ENCODE data around the gene BMP5. TPM values are rescaled to one million over a fixed set of nuclear protein-coding genes. Genes with fewer than 3 reads are reported as not detected.

The BMP5 gene
- total RNA-seq, 4 donors from 2014 or later: 1.8 to 3.9 (median 1.9) TPM

DNA sequence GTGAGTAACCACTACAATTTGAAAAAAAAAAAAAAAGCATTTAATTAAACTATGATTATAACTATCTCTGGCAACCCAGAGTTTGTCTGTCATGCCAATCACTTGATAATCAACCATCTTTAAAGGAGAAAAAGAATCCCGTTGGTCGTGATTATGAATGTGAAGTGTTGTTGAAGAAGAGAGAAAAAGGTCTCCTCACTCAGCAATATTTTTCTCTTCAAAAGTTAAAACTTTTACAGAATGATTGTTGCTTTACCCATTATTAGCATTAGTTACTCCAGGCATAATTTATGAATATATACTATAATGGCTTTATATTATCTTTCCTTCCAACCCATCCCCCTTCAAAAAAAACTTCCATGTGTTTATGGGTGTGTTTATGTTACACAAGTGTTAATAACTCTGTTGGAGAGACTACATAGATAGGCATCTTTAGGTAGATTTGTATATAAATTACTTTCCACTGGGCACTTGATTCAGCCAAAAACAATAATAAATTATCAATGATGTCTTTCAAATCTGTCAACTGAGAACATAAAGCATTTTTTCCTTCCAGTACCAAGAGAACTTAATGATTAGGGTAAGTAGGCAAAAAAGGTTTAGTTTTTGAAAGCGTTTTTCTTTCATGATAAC lies 5.1 kb downstream of the BMP5 start:
- in situ Hi-C loops (cut with MboI; ENCODE audit: low sequenced_read_pairs in 4 of 4): no loop called here
- DNase-seq: no peak
- Histone ChIP-seq H3K4me3 (peak overlapping the region in 2 of 4 donors; percentile 27 to 45), H3K27ac (peak overlapping the region; percentile 52 to 72 (median 60)), H3K36me3 (no peaks in the 10 kb centered on the region), H3K4me1 (no peaks in the 10 kb centered on the region), H3K27me3 (no peaks in the 10 kb centered on the region), H3K9me3 (no peaks in the 10 kb centered on the region)
- TF ChIP-seq, protein P1, sequence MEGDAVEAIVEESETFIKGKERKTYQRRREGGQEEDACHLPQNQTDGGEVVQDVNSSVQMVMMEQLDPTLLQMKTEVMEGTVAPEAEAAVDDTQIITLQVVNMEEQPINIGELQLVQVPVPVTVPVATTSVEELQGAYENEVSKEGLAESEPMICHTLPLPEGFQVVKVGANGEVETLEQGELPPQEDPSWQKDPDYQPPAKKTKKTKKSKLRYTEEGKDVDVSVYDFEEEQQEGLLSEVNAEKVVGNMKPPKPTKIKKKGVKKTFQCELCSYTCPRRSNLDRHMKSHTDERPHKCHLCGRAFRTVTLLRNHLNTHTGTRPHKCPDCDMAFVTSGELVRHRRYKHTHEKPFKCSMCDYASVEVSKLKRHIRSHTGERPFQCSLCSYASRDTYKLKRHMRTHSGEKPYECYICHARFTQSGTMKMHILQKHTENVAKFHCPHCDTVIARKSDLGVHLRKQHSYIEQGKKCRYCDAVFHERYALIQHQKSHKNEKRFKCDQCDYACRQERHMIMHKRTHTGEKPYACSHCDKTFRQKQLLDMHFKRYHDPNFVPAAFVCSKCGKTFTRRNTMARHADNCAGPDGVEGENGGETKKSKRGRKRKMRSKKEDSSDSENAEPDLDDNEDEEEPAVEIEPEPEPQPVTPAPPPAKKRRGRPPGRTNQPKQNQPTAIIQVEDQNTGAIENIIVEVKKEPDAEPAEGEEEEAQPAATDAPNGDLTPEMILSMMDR (IDR thresholded peaks at IDR 0.05 in 4 of 5, conservative IDR thresholded peaks at IDR 0.05 in 1 of 5): no peak
- TF ChIP-seq POLR2A (IDR thresholded peaks at IDR 0.05): no peak
- intact Hi-C loops (cut with DNase I; ENCODE audit: low total_unique reads): no loop called here
- no peak for ATAC-seq

DNA sequence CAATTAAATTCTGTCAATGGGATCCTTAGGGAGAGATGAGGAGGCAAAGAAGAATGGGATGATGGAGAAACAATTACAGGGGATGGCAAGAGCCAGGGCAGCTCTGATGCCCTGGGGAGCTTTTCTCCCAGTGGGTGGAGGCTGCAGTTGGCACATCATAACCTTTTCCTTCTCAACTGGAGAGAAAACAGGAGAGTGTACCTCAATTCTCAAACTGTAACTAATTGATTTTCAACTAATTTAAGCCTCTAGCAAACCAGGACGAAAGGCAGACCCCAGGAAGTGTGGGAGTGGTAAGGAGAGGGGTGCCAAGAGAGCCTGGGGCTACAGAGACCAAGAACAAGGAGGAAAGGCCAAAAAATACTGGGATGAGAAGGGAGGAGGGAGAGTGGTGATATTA lies 5.7 kb downstream of the BMP5 start:
- DNase-seq: no peak
- in situ Hi-C loops (cut with MboI; ENCODE audit: low sequenced_read_pairs in 4 of 4) (no loop called here), intact Hi-C loops (cut with DNase I; ENCODE audit: low total_unique reads) (no loop called here)
- peak overlapping the region in 2 of 4 donors; percentile 15 to 45 for H3K4me3 ChIP-seq
- peak overlapping the region; percentile 52 to 72 (median 60) for H3K27ac ChIP-seq
- H3K9me3 ChIP-seq: no peaks in the 10 kb centered on the region
- H3K4me1 ChIP-seq: no peaks in the 10 kb centered on the region
- TF ChIP-seq, protein P1 (IDR thresholded peaks at IDR 0.05 in 4 of 5, conservative IDR thresholded peaks at IDR 0.05 in 1 of 5): no peak
- TF ChIP-seq POLR2A (IDR thresholded peaks at IDR 0.05): no peak
- ATAC-seq: no peak
- no peaks in the 10 kb centered on the region for H3K36me3 ChIP-seq
- no peaks in the 10 kb centered on the region for H3K27me3 ChIP-seq

DNA sequence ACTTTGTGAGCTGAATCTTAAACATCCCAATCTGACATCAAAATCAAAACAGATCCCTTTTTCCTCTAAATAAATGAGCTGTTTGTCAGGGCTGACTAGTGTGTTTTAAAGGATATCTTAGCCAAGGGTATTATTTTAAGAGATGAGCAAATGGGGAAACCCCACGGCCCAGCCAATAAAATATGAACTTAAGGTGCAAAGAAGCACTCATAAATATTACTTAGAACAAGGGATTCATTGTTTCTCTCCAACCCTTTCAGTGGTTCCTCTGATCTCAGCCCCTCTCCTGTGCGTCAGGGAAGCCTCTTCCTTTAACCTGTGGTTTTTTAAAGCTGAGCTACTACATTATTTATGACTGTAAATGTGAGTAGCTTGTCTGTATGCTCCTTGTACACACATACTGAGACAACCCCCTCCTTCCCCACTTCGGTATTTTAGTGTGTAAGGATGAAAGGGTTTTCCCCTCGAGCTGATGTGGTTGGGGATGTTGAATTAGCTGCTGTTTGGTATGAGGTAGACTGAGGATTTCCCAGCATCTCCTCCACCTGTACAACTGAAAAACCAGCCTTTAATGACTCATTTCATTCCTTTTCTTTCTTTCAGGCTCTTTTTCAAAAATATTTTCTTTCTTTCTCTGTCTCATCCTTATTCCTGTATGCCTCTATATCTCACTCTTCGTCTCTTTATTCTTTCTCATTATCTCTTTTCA lies 6.5 kb downstream of the BMP5 start:
- Histone ChIP-seq H3K4me3 (peak overlapping the region in 1 of 4 donors; percentile 12), H3K9me3 (no peaks in the 10 kb centered on the region), H3K27me3 (no peaks in the 10 kb centered on the region), H3K27ac (peak overlapping the region; percentile 52 to 72 (median 60)), H3K36me3 (no peaks in the 10 kb centered on the region), H3K4me1 (no peaks in the 10 kb centered on the region)
- in situ Hi-C loops (cut with MboI; ENCODE audit: low sequenced_read_pairs in 4 of 4): no loop called here
- intact Hi-C loops (cut with DNase I; ENCODE audit: low total_unique reads): no loop called here
- no peak for ATAC-seq
- no peak for TF ChIP-seq POLR2A (IDR thresholded peaks at IDR 0.05)
- TF ChIP-seq, protein P1 (IDR thresholded peaks at IDR 0.05 in 4 of 5, conservative IDR thresholded peaks at IDR 0.05 in 1 of 5): no peak
- no peak for DNase-seq

DNA sequence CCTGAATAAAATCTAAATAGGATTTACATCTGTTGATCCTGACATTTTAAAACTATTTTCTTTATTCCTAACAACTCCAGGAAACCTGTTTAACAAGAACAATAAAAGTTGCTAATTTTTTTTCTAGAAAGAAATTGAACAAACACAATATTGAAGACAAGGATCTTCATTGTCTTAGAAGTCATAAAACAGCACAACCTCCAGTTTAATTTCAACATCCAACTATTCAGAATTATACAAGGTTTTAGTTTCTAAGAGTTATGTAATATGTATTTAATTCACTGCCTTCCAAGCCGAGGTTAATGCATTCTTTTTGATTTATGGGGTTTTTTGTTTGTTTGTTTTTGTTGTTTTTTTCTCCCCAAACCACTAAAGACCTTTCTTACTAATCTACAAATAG lies 7.2 kb downstream of the BMP5 start:
- no peaks in the 10 kb centered on the region for H3K4me1 ChIP-seq
- intact Hi-C loops (cut with DNase I; ENCODE audit: low total_unique reads) (no loop called here), in situ Hi-C loops (cut with MboI; ENCODE audit: low sequenced_read_pairs in 4 of 4) (no loop called here)
- TF ChIP-seq, protein P1 (IDR thresholded peaks at IDR 0.05 in 4 of 5, conservative IDR thresholded peaks at IDR 0.05 in 1 of 5): no peak
- TF ChIP-seq POLR2A (IDR thresholded peaks at IDR 0.05): no peak
- DNase-seq (no peak), ATAC-seq (no peak)
- H3K27ac ChIP-seq: peak overlapping the region in 2 of 4 donors; percentile 60 to 72
- H3K9me3 ChIP-seq: no peaks in the 10 kb centered on the region
- no peaks in the 10 kb centered on the region for H3K27me3 ChIP-seq
- no peaks in the 10 kb centered on the region for H3K36me3 ChIP-seq
- H3K4me3 ChIP-seq: no peak overlapping the region
